Activated CD4-positive, alpha-beta T cell treated with anti-CD3 and anti-CD28 coated beads, Interleukin-2, amount 10 ng/mL, durations not matched to agents 7 days and 5 days (primary cell): ENCODE measurements around the gene OCRL. TPM values are rescaled to one million over a fixed set of nuclear protein-coding genes. Genes with fewer than 3 reads are reported as not detected.

Source experiments
- CTCF ChIA-PET: fragments of 350-600 bp; sonication (Branson Sonifier 250); formaldehyde crosslinking; loops from one replicate; lab custom pipeline; 2021; ENCODE audit warnings: antibody characterized with exemption; lab: Charles Lee
- POLR2A ChIA-PET: fragments of 350-600 bp; sonication (Branson Sonifier 250); formaldehyde crosslinking; loops from one replicate; lab custom pipeline; 2021; ENCODE audit warnings: antibody characterized with exemption; lab: Charles Lee
- DNase-seq: peaks from one replicate; pipeline ENCODE4 v3.0.0-alpha.2; 2020
- H3K27ac Mint-ChIP-seq: one replicate; pipeline ENCODE4 v1.8.0; 2021; ENCODE audit warnings: mild to moderate bottlenecking, moderate library complexity, mixed read lengths
- H3K27me3 Mint-ChIP-seq: one replicate; pipeline ENCODE4 v1.8.0; 2021; ENCODE audit warnings: mixed read lengths
- H3K36me3 Mint-ChIP-seq: one replicate; pipeline ENCODE4 v1.8.0; 2021; ENCODE audit warnings: low read depth, mixed read lengths
- H3K4me1 Mint-ChIP-seq: one replicate; pipeline ENCODE4 v1.8.0; 2021; ENCODE audit warnings: mixed read lengths
- H3K4me3 Mint-ChIP-seq: one replicate; pipeline ENCODE4 v1.8.0; 2021; ENCODE audit warnings: mild to moderate bottlenecking, moderate library complexity, mixed read lengths
- H3K9me3 Mint-ChIP-seq: one replicate; pipeline ENCODE4 v1.8.0; 2021; ENCODE audit warnings: mixed read lengths
- total RNA-seq, 2 experiments: library from RNA; stranded (reverse); gene quantifications; one replicate each; pipeline ENCODE4 v1.2.3, GENCODE V29; 2021

Gene OCRL
- total RNA-seq, 2 experiments from 2014 or later: 1.9 to 2.1 TPM

DNA sequence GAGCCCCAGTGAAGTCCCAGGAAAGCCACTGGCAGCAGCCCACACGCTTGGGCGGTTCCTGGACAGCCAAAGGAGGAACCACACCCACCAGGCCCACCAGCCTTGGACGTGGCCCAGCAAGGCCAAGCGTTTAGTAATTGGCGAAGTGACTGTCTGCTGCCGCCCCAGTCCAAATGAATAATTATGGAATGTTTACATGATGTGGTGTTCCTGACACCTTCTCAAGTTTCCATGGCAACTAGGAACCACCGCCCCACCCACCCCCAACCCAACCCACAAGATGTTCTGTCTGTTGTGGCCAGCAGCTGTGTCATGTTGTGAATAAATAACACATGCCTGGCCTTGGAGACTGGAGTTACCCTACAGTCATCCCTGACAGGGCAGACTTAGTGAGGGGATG, 92.4 kb downstream of the OCRL start:
- no peaks in the 10 kb centered on the region for H3K9me3 Mint-ChIP-seq
- no peaks in the 10 kb centered on the region for H3K36me3 Mint-ChIP-seq
- H3K27me3 Mint-ChIP-seq: no peaks in the 10 kb centered on the region
- DNase-seq: no peak
- H3K27ac Mint-ChIP-seq: no peak overlapping the region
- H3K4me1 Mint-ChIP-seq: peaks cover 3% of the 10 kb centered on the region
- ChIA-PET POLR2A (no interaction called here), CTCF (interaction anchor here (0.6 kb wide), 1 partner anchor 613 kb away, joined by 4 read pairs; no protein-coding TSS in a partner anchor)
- no peak overlapping the region for H3K4me3 Mint-ChIP-seq

DNA sequence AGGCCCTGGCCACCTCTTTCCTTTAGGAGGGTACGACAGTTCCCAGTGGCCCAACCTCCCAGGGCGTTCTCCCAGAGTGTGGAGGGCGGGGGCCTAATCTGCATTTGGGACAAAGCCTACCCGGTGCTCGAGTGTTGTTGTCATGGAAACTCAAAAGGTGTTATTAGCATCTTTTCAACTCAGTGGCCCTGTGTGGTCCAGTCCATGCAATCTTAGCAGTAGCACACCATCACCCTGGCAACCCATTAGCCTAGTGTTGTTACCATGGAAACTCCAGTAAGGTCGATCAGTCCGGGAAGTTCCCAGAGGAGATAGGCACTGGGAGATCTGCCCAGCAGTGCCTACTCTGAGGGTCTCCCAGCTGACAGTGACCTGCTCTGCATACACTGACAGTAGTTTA, 94.5 kb downstream of the OCRL start:
- no peaks in the 10 kb centered on the region for H3K9me3 Mint-ChIP-seq
- ChIA-PET POLR2A (no interaction called here), CTCF (interaction anchor here (0.8 to 1.9 kb wide), 2 partner anchors 15 to 92 kb away, joined by 3 to 5 read pairs; no protein-coding TSS in a partner anchor)
- no peaks in the 10 kb centered on the region for H3K36me3 Mint-ChIP-seq
- no peak overlapping the region for H3K27ac Mint-ChIP-seq
- H3K27me3 Mint-ChIP-seq: no peaks in the 10 kb centered on the region
- H3K4me1 Mint-ChIP-seq: peaks cover 10% of the 10 kb centered on the region
- no peak overlapping the region for H3K4me3 Mint-ChIP-seq
- DNase-seq: no peak

GRCh38 chrX:129636175-129636681, 96.2 kb downstream of the OCRL start:
- no peaks in the 10 kb centered on the region for H3K27me3 Mint-ChIP-seq
- ChIA-PET POLR2A (interaction anchor here (0.6 kb wide), 1 partner anchor 73 kb away, joined by 8 read pairs; no protein-coding TSS in a partner anchor), CTCF (interaction anchor here (0.7 to 1.7 kb wide), 6 partner anchors 11 to 288 kb away, joined by 3 to 10 read pairs (median 3); no protein-coding TSS in a partner anchor)
- peaks cover 10% of the 10 kb centered on the region for H3K4me1 Mint-ChIP-seq
- no peaks in the 10 kb centered on the region for H3K9me3 Mint-ChIP-seq
- no peak overlapping the region for H3K27ac Mint-ChIP-seq
- no peak for DNase-seq
- no peaks in the 10 kb centered on the region for H3K36me3 Mint-ChIP-seq
- no peak overlapping the region for H3K4me3 Mint-ChIP-seq

GRCh38 chrX:129637217-129638109, 97.4 kb downstream of the OCRL start:
- Mint-ChIP-seq H3K4me3 (no peak overlapping the region), H3K9me3 (no peaks in the 10 kb centered on the region), H3K4me1 (peaks cover 10% of the 10 kb centered on the region), H3K27me3 (no peaks in the 10 kb centered on the region), H3K27ac (peak overlapping the region; percentile 54), H3K36me3 (no peaks in the 10 kb centered on the region)
- ChIA-PET CTCF (interaction anchor here (0.7 to 1.5 kb wide), 6 partner anchors 59 to 268 kb away, joined by 3 to 4 read pairs (median 3); no protein-coding TSS in a partner anchor), POLR2A (interaction anchor here (0.6 kb wide), 1 partner anchor 72 kb away, joined by 8 read pairs; no protein-coding TSS in a partner anchor)
- peak; percentile 75 for DNase-seq

GRCh38 chrX:129638917-129639316, 98.9 kb downstream of the OCRL start:
- Mint-ChIP-seq H3K27me3 (no peaks in the 10 kb centered on the region), H3K4me3 (no peak overlapping the region), H3K9me3 (no peaks in the 10 kb centered on the region), H3K36me3 (no peaks in the 10 kb centered on the region), H3K27ac (no peak overlapping the region), H3K4me1 (peaks cover 10% of the 10 kb centered on the region)
- CTCF ChIA-PET: no interaction called here
- no peak for DNase-seq
- POLR2A ChIA-PET: no interaction called here

DNA sequence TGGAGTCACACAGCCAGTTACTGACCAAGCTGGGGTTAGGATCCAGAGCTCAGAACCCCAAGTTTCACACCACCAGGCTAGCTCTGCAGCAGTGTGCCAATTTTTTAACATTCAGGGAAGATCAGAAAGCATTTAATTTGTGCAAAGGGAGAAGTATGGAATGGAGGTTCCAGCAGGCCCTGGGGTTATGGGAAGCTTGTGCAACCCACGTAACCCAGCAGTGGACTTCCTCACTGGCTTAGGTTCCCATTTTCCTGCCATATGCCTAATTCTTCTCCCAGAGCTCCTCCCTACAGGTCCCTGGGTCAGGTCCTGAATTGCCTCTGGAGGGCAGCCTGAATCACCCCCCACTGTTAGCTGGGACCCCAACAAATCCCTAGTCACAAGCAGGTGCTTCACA, 100.7 kb downstream of the OCRL start:
- H3K4me3 Mint-ChIP-seq: no peak overlapping the region
- no peak for DNase-seq
- H3K4me1 Mint-ChIP-seq: peaks cover 10% of the 10 kb centered on the region
- no peak overlapping the region for H3K27ac Mint-ChIP-seq
- H3K27me3 Mint-ChIP-seq: no peaks in the 10 kb centered on the region
- ChIA-PET POLR2A (no interaction called here), CTCF (interaction anchor here (0.8 to 2.3 kb wide), 4 partner anchors 10 to 285 kb away, joined by 3 to 12 read pairs (median 4); no protein-coding TSS in a partner anchor)
- no peaks in the 10 kb centered on the region for H3K9me3 Mint-ChIP-seq
- H3K36me3 Mint-ChIP-seq: no peaks in the 10 kb centered on the region

- no peak for DNase-seq
- H3K9me3 Mint-ChIP-seq: no peaks in the 10 kb centered on the region
- peaks cover 10% of the 10 kb centered on the region for H3K4me1 Mint-ChIP-seq
- no peak overlapping the region for H3K27ac Mint-ChIP-seq
- no peak overlapping the region for H3K4me3 Mint-ChIP-seq
- POLR2A ChIA-PET: no interaction called here
- CTCF ChIA-PET: interaction anchor here (0.8 to 2.3 kb wide), 5 partner anchors 11 to 284 kb away, joined by 3 to 12 read pairs (median 3); no protein-coding TSS in a partner anchor
- H3K27me3 Mint-ChIP-seq: no peaks in the 10 kb centered on the region
- no peaks in the 10 kb centered on the region for H3K36me3 Mint-ChIP-seq
These were observed 101.4 kb downstream of the OCRL start for GRCh38 chrX:129641469-129641868.

- no peaks in the 10 kb centered on the region for H3K27me3 Mint-ChIP-seq
- POLR2A ChIA-PET: no interaction called here
- peaks cover 10% of the 10 kb centered on the region for H3K4me1 Mint-ChIP-seq
- no peak overlapping the region for H3K27ac Mint-ChIP-seq
- H3K9me3 Mint-ChIP-seq: no peaks in the 10 kb centered on the region
- CTCF ChIA-PET: interaction anchor here (0.9 to 1.4 kb wide), 2 partner anchors 32 to 94 kb away, joined by 3 to 4 read pairs; no protein-coding TSS in a partner anchor
- H3K36me3 Mint-ChIP-seq: no peaks in the 10 kb centered on the region
- H3K4me3 Mint-ChIP-seq: no peak overlapping the region
- DNase-seq: no peak
These were observed 101.9 kb downstream of the OCRL start for GRCh38 chrX:129641941-129642340.

Other genes with a start within 250 kb of the OCRL start
- not detected for gene SMARCA1, start 16.8 kb upstream of the OCRL start, total RNA-seq
- under 1 TPM; 0.17 to 0.25 TPM for gene APLN, start 114.7 kb downstream of the OCRL start, total RNA-seq
- gene XPNPEP2, start 198.7 kb downstream of the OCRL start, total RNA-seq: 1 to 10 TPM; 1.1 to 1.3 TPM
- gene SASH3, start 239.7 kb downstream of the OCRL start, total RNA-seq: 100 to 1,000 TPM; 254 to 264 TPM